Activated T-cell treated with anti-CD3 and anti-CD28 coated beads for 48 hours (primary cell): Measurements from ENCODE around the gene PHYKPL.
"Not testable (repeated sequence)": the region's sequence is repeated elsewhere in the genome, so short reads cannot be mapped to it uniquely, and the experiment has no call there.

Source experiments
- DNase-seq: peaks from one replicate; pipeline ENCODE4 v3.0.0-alpha.2; 2020; ENCODE audit warnings: low read depth

Gene PHYKPL

GRCh38 chr5:178264044-178264443, 31.4 kb upstream of the PHYKPL start:
- DNase-seq = no peak

GRCh38 chr5:178261666-178262600, 29.3 kb upstream of the PHYKPL start:
- DNase-seq = no peak

GRCh38 chr5:178259623-178260536, 27.3 kb upstream of the PHYKPL start:
- DNase-seq = no peak

GRCh38 chr5:178257650-178258049, 25.0 kb upstream of the PHYKPL start:
- DNase-seq = no peak

GRCh38 chr5:178256746-178257145, 24.1 kb upstream of the PHYKPL start:
- no peak for DNase-seq

GRCh38 chr5:178253632-178254031, 21.0 kb upstream of the PHYKPL start:
- DNase-seq = not testable (repeated sequence)

- DNase-seq = no peak
These were observed 19.7 kb upstream of the PHYKPL start for GRCh38 chr5:178252258-178252657.

- no peak for DNase-seq
These were observed 17.7 kb upstream of the PHYKPL start for GRCh38 chr5:178250263-178250662.

GRCh38 chr5:178249191-178249989, 16.8 kb upstream of the PHYKPL start:
- DNase-seq = no peak

- DNase-seq = no peak
These were observed 16.1 kb upstream of the PHYKPL start for GRCh38 chr5:178248750-178249149.

- DNase-seq = no peak
These were observed 15.2 kb upstream of the PHYKPL start for GRCh38 chr5:178247481-178248456.

GRCh38 chr5:178246624-178247279, 14.2 kb upstream of the PHYKPL start:
- no peak for DNase-seq

GRCh38 chr5:178245389-178245788, 12.8 kb upstream of the PHYKPL start:
- no peak for DNase-seq

GRCh38 chr5:178244576-178244975, 12.0 kb upstream of the PHYKPL start:
- no peak for DNase-seq

- DNase-seq = no peak
These were observed 9.8 kb upstream of the PHYKPL start for GRCh38 chr5:178242416-178242815.

- DNase-seq = no peak
These were observed 9.2 kb upstream of the PHYKPL start for GRCh38 chr5:178241688-178242231.

- DNase-seq = no peak
These were observed 8.6 kb upstream of the PHYKPL start for GRCh38 chr5:178241231-178241663.

- no peak for DNase-seq
These were observed 8.2 kb upstream of the PHYKPL start for GRCh38 chr5:178240766-178241165.

- no peak for DNase-seq
These were observed 7.7 kb upstream of the PHYKPL start for GRCh38 chr5:178240341-178240741.
